ENCODE measurements around the gene LARGE2.

Gene LARGE2

GRCh38 chr11:45886816-45887520 is 35.5 kb upstream of the LARGE2 start:
- no peaks in the 10 kb centered on the region for H3K9me3 ChIP-seq (replicated peaks; ENCODE audit: low read length)
- H3K4me2 ChIP-seq (ENCODE audit: low read length) = no peak overlapping the region
- H3K27me3 ChIP-seq (ENCODE audit: control insufficient read depth, insufficient read depth, low read length) = peaks cover 32% of the 10 kb centered on the region
- H3K4me1 ChIP-seq (ENCODE audit: control insufficient read depth, insufficient read depth, low read length) = peaks cover 5% of the 10 kb centered on the region
- H3K36me3 ChIP-seq (ENCODE audit: insufficient read depth, low read length) = peaks cover under 1% of the 10 kb centered on the region
- H3K9ac ChIP-seq (ENCODE audit: low read depth, low read length) = no peak overlapping the region
- H3K4me3 ChIP-seq (ENCODE audit: low read length) = no peak overlapping the region

- Histone ChIP-seq H3K36me3 (ENCODE audit: insufficient read depth, low read length) (no peaks in the 10 kb centered on the region), H3K4me1 (ENCODE audit: control insufficient read depth, insufficient read depth, low read length) (peaks cover 5% of the 10 kb centered on the region), H3K9me3 (replicated peaks; ENCODE audit: low read length) (no peaks in the 10 kb centered on the region), H3K27me3 (ENCODE audit: control insufficient read depth, insufficient read depth, low read length) (peaks cover 35% of the 10 kb centered on the region), H3K4me2 (ENCODE audit: low read length) (no peak overlapping the region), H3K4me3 (ENCODE audit: low read length) (no peak overlapping the region), H3K9ac (ENCODE audit: low read depth, low read length) (no peak overlapping the region)
These were observed 34.9 kb upstream of the LARGE2 start for GRCh38 chr11:45887587-45887986.

GRCh38 chr11:45889555-45889954 is 32.9 kb upstream of the LARGE2 start:
- Histone ChIP-seq H3K4me2 (ENCODE audit: low read length) (no peak overlapping the region), H3K4me1 (ENCODE audit: control insufficient read depth, insufficient read depth, low read length) (peaks cover 5% of the 10 kb centered on the region), H3K9me3 (replicated peaks; ENCODE audit: low read length) (no peaks in the 10 kb centered on the region), H3K9ac (ENCODE audit: low read depth, low read length) (no peak overlapping the region), H3K36me3 (ENCODE audit: insufficient read depth, low read length) (no peaks in the 10 kb centered on the region), H3K27me3 (ENCODE audit: control insufficient read depth, insufficient read depth, low read length) (peaks cover 54% of the 10 kb centered on the region), H3K4me3 (ENCODE audit: low read length) (no peak overlapping the region)

- H3K4me2 ChIP-seq (ENCODE audit: low read length) = no peak overlapping the region
- H3K9ac ChIP-seq (ENCODE audit: low read depth, low read length) = no peak overlapping the region
- H3K36me3 ChIP-seq (ENCODE audit: insufficient read depth, low read length) = no peaks in the 10 kb centered on the region
- peaks cover 58% of the 10 kb centered on the region for H3K27me3 ChIP-seq (ENCODE audit: control insufficient read depth, insufficient read depth, low read length)
- no peaks in the 10 kb centered on the region for H3K9me3 ChIP-seq (replicated peaks; ENCODE audit: low read length)
- H3K4me1 ChIP-seq (ENCODE audit: control insufficient read depth, insufficient read depth, low read length) = peaks cover 5% of the 10 kb centered on the region
- H3K4me3 ChIP-seq (ENCODE audit: low read length) = no peak overlapping the region
These were observed 32.5 kb upstream of the LARGE2 start for GRCh38 chr11:45889966-45890365.

GRCh38 chr11:45890886-45891550 is 31.4 kb upstream of the LARGE2 start:
- peaks cover 61% of the 10 kb centered on the region for H3K27me3 ChIP-seq (ENCODE audit: control insufficient read depth, insufficient read depth, low read length)
- H3K36me3 ChIP-seq (ENCODE audit: insufficient read depth, low read length) = no peaks in the 10 kb centered on the region
- no peaks in the 10 kb centered on the region for H3K9me3 ChIP-seq (replicated peaks; ENCODE audit: low read length)
- no peak overlapping the region for H3K4me3 ChIP-seq (ENCODE audit: low read length)
- no peak overlapping the region for H3K4me2 ChIP-seq (ENCODE audit: low read length)
- peaks cover under 1% of the 10 kb centered on the region for H3K4me1 ChIP-seq (ENCODE audit: control insufficient read depth, insufficient read depth, low read length)
- no peak overlapping the region for H3K9ac ChIP-seq (ENCODE audit: low read depth, low read length)

- Histone ChIP-seq H3K36me3 (ENCODE audit: insufficient read depth, low read length) (no peaks in the 10 kb centered on the region), H3K4me3 (ENCODE audit: low read length) (no peak overlapping the region), H3K9me3 (replicated peaks; ENCODE audit: low read length) (no peaks in the 10 kb centered on the region), H3K4me1 (ENCODE audit: control insufficient read depth, insufficient read depth, low read length) (no peaks in the 10 kb centered on the region), H3K27me3 (ENCODE audit: control insufficient read depth, insufficient read depth, low read length) (peaks cover 64% of the 10 kb centered on the region), H3K4me2 (ENCODE audit: low read length) (no peak overlapping the region), H3K9ac (ENCODE audit: low read depth, low read length) (no peak overlapping the region)
These were observed 29.6 kb upstream of the LARGE2 start for GRCh38 chr11:45892856-45893255.

- no peaks in the 10 kb centered on the region for H3K36me3 ChIP-seq (ENCODE audit: insufficient read depth, low read length)
- H3K27me3 ChIP-seq (ENCODE audit: control insufficient read depth, insufficient read depth, low read length) = peaks cover 67% of the 10 kb centered on the region
- no peak overlapping the region for H3K4me3 ChIP-seq (ENCODE audit: low read length)
- H3K9me3 ChIP-seq (replicated peaks; ENCODE audit: low read length) = no peaks in the 10 kb centered on the region
- peaks cover 6% of the 10 kb centered on the region for H3K4me1 ChIP-seq (ENCODE audit: control insufficient read depth, insufficient read depth, low read length)
- H3K4me2 ChIP-seq (ENCODE audit: low read length) = no peak overlapping the region
- H3K9ac ChIP-seq (ENCODE audit: low read depth, low read length) = no peak overlapping the region
These were observed 27.8 kb upstream of the LARGE2 start for GRCh38 chr11:45894555-45895247.

GRCh38 chr11:45895553-45896259 is 26.8 kb upstream of the LARGE2 start:
- Histone ChIP-seq H3K9ac (ENCODE audit: low read depth, low read length) (no peak overlapping the region), H3K4me3 (ENCODE audit: low read length) (no peak overlapping the region), H3K4me2 (ENCODE audit: low read length) (no peak overlapping the region), H3K27me3 (ENCODE audit: control insufficient read depth, insufficient read depth, low read length) (peaks cover 70% of the 10 kb centered on the region), H3K9me3 (replicated peaks; ENCODE audit: low read length) (no peaks in the 10 kb centered on the region), H3K36me3 (ENCODE audit: insufficient read depth, low read length) (no peaks in the 10 kb centered on the region), H3K4me1 (ENCODE audit: control insufficient read depth, insufficient read depth, low read length) (peaks cover 11% of the 10 kb centered on the region)

GRCh38 chr11:45896422-45896984 is 26.0 kb upstream of the LARGE2 start:
- no peak overlapping the region for H3K4me3 ChIP-seq (ENCODE audit: low read length)
- H3K27me3 ChIP-seq (ENCODE audit: control insufficient read depth, insufficient read depth, low read length) = peaks cover 74% of the 10 kb centered on the region

GRCh38 chr11:45897556-45897955 is 24.9 kb upstream of the LARGE2 start:
- H3K36me3 ChIP-seq (ENCODE audit: insufficient read depth, low read length) = no peaks in the 10 kb centered on the region
- no peak overlapping the region for H3K4me2 ChIP-seq (ENCODE audit: low read length)
- H3K9me3 ChIP-seq (replicated peaks; ENCODE audit: low read length) = no peaks in the 10 kb centered on the region
- peaks cover 15% of the 10 kb centered on the region for H3K4me1 ChIP-seq (ENCODE audit: control insufficient read depth, insufficient read depth, low read length)
- H3K4me3 ChIP-seq (ENCODE audit: low read length) = no peak overlapping the region
- H3K9ac ChIP-seq (ENCODE audit: low read depth, low read length) = no peak overlapping the region
- H3K27me3 ChIP-seq (ENCODE audit: control insufficient read depth, insufficient read depth, low read length) = peaks cover 71% of the 10 kb centered on the region

More at GRCh38 chr11:45896422-45896984, 26.0 kb upstream of the LARGE2 start:
- Histone ChIP-seq H3K9ac (ENCODE audit: low read depth, low read length) (no peak overlapping the region), H3K4me1 (ENCODE audit: control insufficient read depth, insufficient read depth, low read length) (peaks cover 15% of the 10 kb centered on the region), H3K4me2 (ENCODE audit: low read length) (no peak overlapping the region), H3K36me3 (ENCODE audit: insufficient read depth, low read length) (no peaks in the 10 kb centered on the region), H3K9me3 (replicated peaks; ENCODE audit: low read length) (no peaks in the 10 kb centered on the region)

- Histone ChIP-seq H3K27me3 (ENCODE audit: control insufficient read depth, insufficient read depth, low read length) (peaks cover 56% of the 10 kb centered on the region), H3K4me1 (ENCODE audit: control insufficient read depth, insufficient read depth, low read length) (peaks cover 15% of the 10 kb centered on the region), H3K4me2 (ENCODE audit: low read length) (peak overlapping the region; percentile 95), H3K9ac (ENCODE audit: low read depth, low read length) (no peak overlapping the region), H3K9me3 (replicated peaks; ENCODE audit: low read length) (no peaks in the 10 kb centered on the region), H3K36me3 (ENCODE audit: insufficient read depth, low read length) (no peaks in the 10 kb centered on the region), H3K4me3 (ENCODE audit: low read length) (peak overlapping the region; percentile 81)
These were observed 23.4 kb upstream of the LARGE2 start for GRCh38 chr11:45899086-45899447.

Data from skeletal muscle satellite cell (primary cell).